ENCODE results near the gene ATP2A1.
"Not testable (repeated sequence)": the region's sequence is repeated elsewhere in the genome, so short reads cannot be mapped to it uniquely, and the experiment has no call there.

ATP2A1 gene

DNA sequence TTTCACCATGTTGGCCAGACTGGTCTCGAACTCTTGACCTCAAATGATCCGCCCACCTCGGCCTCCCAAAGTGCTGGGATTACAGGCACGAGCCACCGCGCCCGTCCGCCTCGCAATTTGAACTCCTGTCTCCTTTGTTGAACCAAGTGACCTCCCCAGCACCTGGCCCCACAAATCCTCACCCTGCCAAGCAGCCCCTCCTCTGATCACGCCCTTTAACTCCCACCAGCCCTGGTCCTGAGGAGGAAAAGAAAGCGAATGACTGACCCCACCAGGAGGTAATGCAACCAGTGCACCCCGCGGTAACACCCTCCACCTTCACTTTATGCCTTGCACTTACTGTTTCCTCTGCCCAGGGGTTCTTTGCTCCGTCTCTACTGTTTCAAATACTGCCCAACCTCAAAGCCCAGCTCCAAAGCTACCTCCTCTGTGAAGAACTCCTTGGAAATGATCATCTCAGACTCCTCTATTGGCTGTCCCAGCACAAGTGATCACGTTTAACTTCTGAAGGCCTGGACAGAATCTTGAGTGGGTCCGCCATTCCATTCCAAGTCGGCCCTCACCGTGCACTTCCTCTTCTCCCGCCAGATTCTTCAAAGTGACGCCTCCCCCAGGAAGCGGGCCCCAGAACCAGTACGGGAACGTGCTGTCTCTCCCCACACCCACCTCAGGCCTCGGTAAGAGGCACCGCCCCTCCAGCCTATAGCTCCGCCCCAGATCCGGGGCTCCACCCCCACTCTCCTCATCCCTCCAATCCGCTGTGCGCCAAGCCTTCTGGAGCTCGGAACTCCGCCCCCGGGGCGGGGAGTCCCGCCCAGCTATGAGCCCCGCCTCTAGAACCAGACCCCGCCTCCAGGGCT lies 57.9 kb downstream of the ATP2A1 start:
- peak; percentile 95 for DNase-seq (ENCODE audit: low spot score)

DNA sequence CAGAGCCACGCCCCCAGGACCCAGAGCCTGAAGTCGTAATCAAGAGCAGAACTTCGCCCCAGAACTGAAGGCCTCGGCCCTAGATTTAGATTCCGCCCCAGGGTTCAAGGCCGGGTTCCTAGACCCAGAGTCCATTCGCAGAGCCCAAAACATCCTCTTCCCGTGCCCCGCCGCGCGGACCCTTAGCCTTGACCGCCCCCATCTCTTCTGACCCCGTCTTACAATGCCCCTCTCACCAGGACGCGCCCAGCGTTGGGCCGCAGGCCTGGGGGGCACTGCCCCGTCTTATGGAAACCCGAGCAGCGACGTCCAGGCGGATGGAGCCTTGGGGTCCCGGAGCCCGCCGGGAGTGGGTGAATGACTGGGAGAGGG lies 58.5 kb downstream of the ATP2A1 start:
- no peak for DNase-seq (ENCODE audit: low spot score)

DNA sequence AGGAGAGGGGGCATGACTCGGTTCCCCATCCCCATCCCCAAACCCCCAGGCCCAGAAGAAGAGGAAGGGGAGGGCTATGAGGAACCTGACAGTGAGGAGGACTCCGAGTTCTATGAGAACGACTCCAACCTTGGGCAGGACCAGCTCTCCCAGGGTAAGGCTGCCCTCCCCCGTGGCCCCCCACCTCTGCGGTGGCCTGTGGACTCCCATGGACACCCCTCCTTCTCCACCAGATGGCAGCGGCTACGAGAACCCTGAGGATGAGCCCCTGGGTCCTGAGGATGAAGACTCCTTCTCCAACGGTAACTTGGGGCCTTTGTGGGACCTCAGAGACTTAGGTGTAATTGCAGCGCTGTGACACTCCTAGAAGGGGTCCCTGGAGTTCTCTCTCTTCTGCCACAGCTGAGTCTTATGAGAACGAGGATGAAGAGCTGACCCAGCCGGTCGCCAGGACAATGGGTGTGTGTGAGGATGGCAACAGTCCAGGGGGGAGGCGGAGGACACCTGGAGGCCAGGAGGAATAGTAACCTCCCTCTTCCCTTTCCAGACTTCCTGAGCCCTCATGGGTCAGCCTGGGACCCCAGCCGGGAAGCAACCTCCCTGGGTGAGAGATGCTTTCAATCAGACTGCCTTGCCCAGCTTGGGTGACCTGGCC lies 59.1 kb downstream of the ATP2A1 start:
- DNase-seq (ENCODE audit: low spot score), result no peak

GRCh38 chr16:28938721-28939120 lies 60.4 kb downstream of the ATP2A1 start:
- no peak for DNase-seq (ENCODE audit: low spot score)

GRCh38 chr16:28939825-28940224 lies 61.5 kb downstream of the ATP2A1 start:
- not testable (repeated sequence) for DNase-seq (ENCODE audit: low spot score)

DNA sequence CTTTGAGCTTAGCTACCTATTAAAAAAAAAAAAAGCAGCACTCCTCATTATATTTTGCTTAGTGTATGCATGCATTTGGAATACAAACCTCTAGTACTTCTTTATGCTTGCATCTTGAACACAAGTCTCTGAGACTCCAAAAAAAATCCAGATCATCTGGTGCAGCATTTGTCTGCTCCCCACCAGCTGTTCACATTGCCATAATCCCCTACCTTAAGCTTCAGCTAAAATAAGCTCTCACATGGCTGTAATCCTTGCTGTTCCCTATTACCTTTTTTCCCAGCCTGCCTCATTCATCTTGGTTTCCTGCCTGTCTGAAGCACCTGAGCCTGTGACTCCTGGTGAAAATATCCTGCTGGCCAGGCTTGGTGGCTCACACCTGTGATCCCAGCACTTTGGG lies 65.0 kb downstream of the ATP2A1 start:
- no peak for DNase-seq (ENCODE audit: low spot score)

- DNase-seq (ENCODE audit: low spot score), result no peak
Observed at GRCh38 chr16:28946681-28947080, 68.4 kb downstream of the ATP2A1 start.

DNA sequence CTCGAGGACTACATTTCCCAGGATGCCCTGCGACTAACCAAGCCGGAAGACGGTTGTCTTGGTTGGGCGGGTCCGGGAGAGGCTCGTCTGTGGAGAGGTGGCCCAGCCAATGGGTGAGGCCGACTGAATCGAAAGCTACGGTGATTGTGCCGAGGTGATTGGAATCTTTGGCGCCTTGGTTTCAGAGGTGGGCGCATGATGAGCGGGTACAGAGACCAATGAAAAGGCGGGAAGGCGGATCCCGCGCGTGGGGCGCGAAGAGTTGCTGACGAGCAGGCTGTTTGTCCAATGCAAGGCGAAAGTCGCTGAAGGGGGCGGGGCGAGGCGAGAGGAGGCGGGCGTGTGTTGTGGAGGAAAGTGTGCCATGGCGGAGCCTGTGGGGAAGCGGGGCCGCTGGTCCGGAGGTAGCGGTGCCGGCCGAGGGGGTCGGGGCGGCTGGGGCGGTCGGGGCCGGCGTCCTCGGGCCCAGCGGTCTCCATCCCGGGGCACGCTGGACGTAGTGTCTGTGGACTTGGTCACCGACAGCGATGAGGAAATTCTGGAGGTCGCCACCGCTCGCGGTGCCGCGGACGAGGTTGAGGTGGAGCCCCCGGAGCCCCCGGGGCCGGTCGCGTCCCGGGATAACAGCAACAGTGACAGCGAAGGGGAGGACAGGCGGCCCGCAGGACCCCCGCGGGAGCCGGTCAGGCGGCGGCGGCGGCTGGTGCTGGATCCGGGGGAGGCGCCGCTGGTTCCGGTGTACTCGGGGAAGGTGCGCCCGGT lies 72.5 kb downstream of the ATP2A1 start, which contains the start of gene NFATC2IP:
Gene NFATC2IP (plus strand): TSS at position 290 of the 762 bp plus-strand sequence. CDS start 75 bp downstream, at position 365.
- DNase-seq (ENCODE audit: low spot score), result peak; percentile 100

- DNase-seq (ENCODE audit: low spot score), result no peak
Observed at GRCh38 chr16:28951410-28951943, 73.2 kb downstream of the ATP2A1 start.
